ENCODE measurements around the gene SAT1.
"Not testable (repeated sequence)": the region's sequence is repeated elsewhere in the genome, so short reads cannot be mapped to it uniquely, and the experiment has no call there.

SAT1 gene

DNA sequence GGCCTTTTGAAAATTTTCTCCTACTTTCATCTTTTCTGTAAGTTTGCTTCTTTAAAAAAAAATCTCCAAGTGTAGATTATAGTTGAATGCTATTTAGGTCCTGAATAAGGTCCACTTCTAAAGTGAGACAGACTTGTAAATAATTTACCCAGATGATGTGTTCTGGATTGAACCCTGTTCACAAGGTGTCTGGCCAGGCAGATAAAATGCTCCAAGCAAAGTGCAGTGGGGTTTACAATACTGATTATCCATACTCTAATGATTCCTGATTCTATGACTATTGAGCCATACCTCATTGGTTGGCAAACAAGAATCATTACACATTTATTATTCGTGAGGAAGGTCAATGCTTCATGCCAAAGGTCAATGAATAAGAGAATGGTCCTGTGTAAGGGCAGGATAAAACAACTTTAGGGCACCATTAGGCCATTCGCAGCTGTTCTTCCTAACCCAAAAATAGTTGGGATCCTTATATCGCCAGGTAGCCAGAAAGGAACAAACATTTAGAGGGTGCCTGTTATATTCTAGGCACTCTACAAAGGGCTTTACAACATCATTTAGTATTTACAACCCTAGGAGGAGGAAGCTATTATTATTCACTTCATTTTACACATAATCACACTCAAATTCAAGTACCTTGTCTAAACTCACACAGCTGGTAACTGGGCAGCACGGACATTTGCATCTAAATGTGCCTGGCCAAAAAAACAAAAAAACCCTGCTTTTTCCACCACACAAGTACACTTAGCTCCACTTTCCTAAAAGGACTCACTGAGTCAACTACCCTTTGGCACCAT lies 18.6 kb upstream of the SAT1 start:
- TF ChIP-seq GATA1 (IDR thresholded peaks at IDR 0.05; ENCODE audit: low read depth, low read length), result no peak
- no peak for TF ChIP-seq POLR2A (IDR thresholded peaks at IDR 0.05; ENCODE audit: low read length)

DNA sequence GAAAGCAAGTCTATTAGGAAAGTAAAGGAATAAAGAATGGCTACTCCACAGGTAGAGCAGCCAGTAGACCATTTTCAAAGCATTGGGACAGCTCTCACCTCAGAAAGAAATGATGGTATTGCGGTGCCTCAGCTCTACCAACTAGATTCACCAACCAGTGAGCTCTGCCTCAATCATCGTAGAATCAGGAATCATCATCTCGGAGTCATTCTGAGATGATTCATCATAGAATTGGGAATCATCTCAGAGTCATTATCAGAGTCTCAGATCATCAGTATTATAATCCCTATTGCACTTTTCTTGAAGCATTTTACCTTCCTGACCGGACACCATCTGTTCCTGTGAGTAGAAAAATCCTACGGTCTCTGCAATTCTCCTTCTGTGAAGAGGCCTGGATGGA lies 17.5 kb upstream of the SAT1 start:
- TF ChIP-seq GATA1 (IDR thresholded peaks at IDR 0.05; ENCODE audit: low read depth, low read length), result no peak
- TF ChIP-seq POLR2A (IDR thresholded peaks at IDR 0.05; ENCODE audit: low read length), result no peak
- DNase-seq, result no peak

More for the DNA sequence above, 18.6 kb upstream of the SAT1 start:
- no peak for DNase-seq

DNA sequence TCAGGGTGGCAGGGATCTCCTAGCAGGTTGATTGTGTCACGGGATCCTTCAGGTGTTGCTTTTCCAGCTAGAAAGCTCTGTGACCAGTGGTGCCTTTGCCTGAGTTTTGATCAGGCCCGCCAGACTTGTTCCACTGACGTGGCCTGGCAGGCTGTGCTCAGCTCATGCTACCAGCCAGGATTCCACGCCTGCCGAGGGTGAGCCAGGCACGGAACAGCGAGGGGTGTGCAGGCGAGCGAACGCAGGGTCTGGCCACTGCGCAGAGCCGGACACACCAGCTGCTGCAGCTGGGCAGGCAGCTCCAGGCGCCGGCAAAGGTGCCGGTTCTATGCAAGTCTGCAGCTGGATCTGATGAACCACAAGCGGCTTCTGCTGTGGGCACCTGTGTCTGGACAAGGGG lies 17.1 kb upstream of the SAT1 start:
- TF ChIP-seq POLR2A (IDR thresholded peaks at IDR 0.05; ENCODE audit: low read length) (no peak), GATA1 (IDR thresholded peaks at IDR 0.05; ENCODE audit: low read depth, low read length) (no peak)

GRCh38 chrX:23766650-23767551 lies 16.1 kb upstream of the SAT1 start:
- DNase-seq, result no peak
- TF ChIP-seq POLR2A (IDR thresholded peaks at IDR 0.05; ENCODE audit: low read length), result no peak
- no peak for TF ChIP-seq GATA1 (IDR thresholded peaks at IDR 0.05; ENCODE audit: low read depth, low read length)

More for the DNA sequence above, 17.1 kb upstream of the SAT1 start:
- no peak for DNase-seq

GRCh38 chrX:23770142-23770541 lies 12.8 kb upstream of the SAT1 start:
- DNase-seq, result no peak
- no peak for TF ChIP-seq GATA1 (IDR thresholded peaks at IDR 0.05; ENCODE audit: low read depth, low read length)
- TF ChIP-seq POLR2A (IDR thresholded peaks at IDR 0.05; ENCODE audit: low read length), result no peak

DNA sequence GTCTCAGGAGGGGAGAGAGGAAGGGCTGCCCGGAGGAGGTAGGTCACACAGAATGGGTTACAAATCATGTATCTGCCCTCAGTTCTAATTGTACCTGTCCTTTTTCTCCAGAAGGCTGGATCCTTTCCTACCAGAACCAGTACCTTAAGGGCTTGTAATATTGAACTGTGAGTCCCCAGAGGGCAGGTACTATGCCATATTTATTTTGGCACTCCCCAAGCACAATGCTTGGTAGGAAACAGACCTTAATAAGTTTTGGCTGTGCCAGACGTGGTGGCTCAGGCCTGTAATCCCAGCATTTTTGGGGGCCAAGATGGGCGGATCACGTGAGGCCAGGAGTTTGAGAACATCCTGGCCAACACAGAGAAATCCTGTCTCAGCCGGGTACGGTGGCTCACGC lies 11.9 kb upstream of the SAT1 start:
- DNase-seq, result not testable (repeated sequence)

GRCh38 chrX:23773601-23774175 lies 9.3 kb upstream of the SAT1 start:
- TF ChIP-seq GATA1 (IDR thresholded peaks at IDR 0.05; ENCODE audit: low read depth, low read length), result no peak
- TF ChIP-seq POLR2A (IDR thresholded peaks at IDR 0.05; ENCODE audit: low read length), result no peak
- DNase-seq, result no peak

- no peak for DNase-seq
- TF ChIP-seq GATA1 (IDR thresholded peaks at IDR 0.05; ENCODE audit: low read depth, low read length) (no peak), POLR2A (IDR thresholded peaks at IDR 0.05; ENCODE audit: low read length) (no peak)
These were observed 6.6 kb upstream of the SAT1 start for GRCh38 chrX:23776363-23776762.

- no peak for DNase-seq
These were observed 3.9 kb upstream of the SAT1 start for GRCh38 chrX:23779025-23779424.

GRCh38 chrX:23782455-23782854 lies 518 bp upstream of the SAT1 start:
- no peak for TF ChIP-seq GATA1 (IDR thresholded peaks at IDR 0.05; ENCODE audit: low read depth, low read length)
- no peak for TF ChIP-seq POLR2A (IDR thresholded peaks at IDR 0.05; ENCODE audit: low read length)
- DNase-seq, result no peak

More at GRCh38 chrX:23779025-23779424, 3.9 kb upstream of the SAT1 start:
- no peak for TF ChIP-seq GATA1 (IDR thresholded peaks at IDR 0.05; ENCODE audit: low read depth, low read length)

GRCh38 chrX:23783589-23784469 lies 856 bp downstream of the SAT1 start:
- peak; percentile 55 to 67 for DNase-seq
- TF ChIP-seq GATA1 (IDR thresholded peaks at IDR 0.05; ENCODE audit: low read depth, low read length), result no peak
- TF ChIP-seq POLR2A (IDR thresholded peaks at IDR 0.05; ENCODE audit: low read length), result peak; percentile 40

- peak; percentile 39 to 53 for DNase-seq
- TF ChIP-seq POLR2A (IDR thresholded peaks at IDR 0.05; ENCODE audit: low read length), result no peak
- TF ChIP-seq GATA1 (IDR thresholded peaks at IDR 0.05; ENCODE audit: low read depth, low read length), result no peak
These were observed 1.7 kb downstream of the SAT1 start for GRCh38 chrX:23784470-23785331.
